Aorta (tissue), 4 donors: ENCODE measurements around the gene TCEAL5. TPM values are rescaled to one million over a fixed set of nuclear protein-coding genes. Genes with fewer than 3 reads are reported as not detected.

Experiments used
- polyA plus RNA-seq, 2 donors: library from polyadenylated mRNA; stranded (reverse); fragments of 200-250 nt; gene quantifications; one replicate each; pipeline ENCODE4 v1.2.3, GENCODE V29; 2013
- total RNA-seq, 2 donors: library from RNA; stranded (reverse); fragmentation: NEBNext Ultra II Directional; extraction: Animal tissue kit (Norgen Biotek cat#: 25700); gene quantifications; one replicate each; pipeline ENCODE4 v1.2.1, GENCODE V29; 2021
- donor health status: healthy with polysubstance abuse.
- donor health status: Bipolar disorder and iron deficiency.
- donor health status: DM: no; HTN: no; CAD: no.
- donor health status: DM: yes; HTN: yes; CAD: no.

Gene TCEAL5
- total and polyA plus RNA-seq, 4 donors = 0.28 to 11.5 (median 1.7) TPM

Other genes with a start within 250 kb of the TCEAL5 start
- 1 to 10 TPM in 1 of 2 donors, under 1 TPM in 1; 0.48 to 1.2 TPM for gene BEX1, start 212.6 kb downstream of the TCEAL5 start, total RNA-seq
- gene BEX1, start 212.6 kb downstream of the TCEAL5 start, polyA plus RNA-seq = 1 to 10 TPM in 1 of 2 donors, under 1 TPM in 1; 0.36 to 1.1 TPM
- 1 to 10 TPM; 1.7 to 3.1 TPM for gene NXF3, start 183.6 kb downstream of the TCEAL5 start, total RNA-seq
- gene NXF3, start 183.6 kb downstream of the TCEAL5 start, polyA plus RNA-seq = 1 to 10 TPM in 1 of 2 donors, not detected in 1; 4.0 TPM
- gene BEX4, start 61.6 kb downstream of the TCEAL5 start, total RNA-seq = 10 to 100 TPM; 30.6 to 39.6 TPM
- gene BEX4, start 61.6 kb downstream of the TCEAL5 start, polyA plus RNA-seq = 10 to 100 TPM; 41.7 to 61.7 TPM
- gene TCEAL8, start 21.6 kb downstream of the TCEAL5 start, total RNA-seq = 10 to 100 TPM; 43.4 to 50.1 TPM
- 100 to 1,000 TPM in 1 of 2 donors, 10 to 100 TPM in 1; 80.1 to 127 TPM for gene TCEAL8, start 21.6 kb downstream of the TCEAL5 start, polyA plus RNA-seq
- 1 to 10 TPM; 2.3 to 4.7 TPM for gene BEX2, start 34.2 kb upstream of the TCEAL5 start, total RNA-seq
- gene BEX2, start 34.2 kb upstream of the TCEAL5 start, polyA plus RNA-seq = 10 to 100 TPM in 1 of 2 donors, 1 to 10 TPM in 1; 2.6 to 13.4 TPM
- gene TCEAL7, start 53.5 kb upstream of the TCEAL5 start, total RNA-seq = 10 to 100 TPM in 1 of 2 donors, 1 to 10 TPM in 1; 8.4 to 12.7 TPM
- gene TCEAL7, start 53.5 kb upstream of the TCEAL5 start, polyA plus RNA-seq = 10 to 100 TPM in 1 of 2 donors, 1 to 10 TPM in 1; 6.7 to 21.9 TPM
- gene TCEAL9, start 79.8 kb upstream of the TCEAL5 start, total RNA-seq = 10 to 100 TPM; 53.2 to 55.3 TPM
- 100 to 1,000 TPM; 178 to 199 TPM for gene TCEAL9, start 79.8 kb upstream of the TCEAL5 start, polyA plus RNA-seq
- gene BEX3, start 99.8 kb upstream of the TCEAL5 start, total RNA-seq = 10 to 100 TPM; 64.8 to 83.7 TPM
- gene BEX3, start 99.8 kb upstream of the TCEAL5 start, polyA plus RNA-seq = 100 to 1,000 TPM; 201 to 237 TPM
- 1 to 10 TPM; 1.3 to 1.8 TPM for gene RAB40A, start 242.7 kb upstream of the TCEAL5 start, total RNA-seq
- gene RAB40A, start 242.7 kb upstream of the TCEAL5 start, polyA plus RNA-seq = 1 to 10 TPM in 1 of 2 donors, not detected in 1; 3.5 TPM